RPMI8226 (cell line): ENCODE data around the gene CELSR2.
"Not testable (repeated sequence)": the region's sequence is repeated elsewhere in the genome, so short reads cannot be mapped to it uniquely, and the experiment has no call there.

Source experiments
- DNase-seq: peaks from one replicate; pipeline ENCODE4 v3.0.0-alpha.2; 2015

CELSR2 gene

GRCh38 chr1:109282952-109283747 lies 33.8 kb downstream of the CELSR2 start, which contains the start of gene PSRC1:
Gene PSRC1, minus strand, starts transcription at chr1:109283145.
- peak; percentile 89 for DNase-seq

GRCh38 chr1:109283748-109284600 lies 34.6 kb downstream of the CELSR2 start:
- no peak for DNase-seq

- not testable (repeated sequence) for DNase-seq
Observed at GRCh38 chr1:109286762-109287161, 37.4 kb downstream of the CELSR2 start.

- no peak for DNase-seq
Observed at GRCh38 chr1:109290137-109290536, 40.8 kb downstream of the CELSR2 start.

GRCh38 chr1:109290998-109291397 lies 41.7 kb downstream of the CELSR2 start:
- peak; percentile 53 for DNase-seq

- no peak for DNase-seq
Observed at GRCh38 chr1:109292364-109292763, 43.0 kb downstream of the CELSR2 start.

- no peak for DNase-seq
Observed at GRCh38 chr1:109293026-109293425, 43.7 kb downstream of the CELSR2 start.

GRCh38 chr1:109294481-109294880 lies 45.1 kb downstream of the CELSR2 start:
- no peak for DNase-seq

GRCh38 chr1:109295712-109296415 lies 46.5 kb downstream of the CELSR2 start:
- DNase-seq, result no peak

- DNase-seq, result no peak
Observed at GRCh38 chr1:109296782-109297181, 47.4 kb downstream of the CELSR2 start.

GRCh38 chr1:109298666-109299557 lies 49.6 kb downstream of the CELSR2 start:
- peak; percentile 16 for DNase-seq

GRCh38 chr1:109299558-109300343 lies 50.4 kb downstream of the CELSR2 start:
- no peak for DNase-seq

GRCh38 chr1:109300650-109301151 lies 51.4 kb downstream of the CELSR2 start:
- DNase-seq, result no peak

- DNase-seq, result no peak
Observed at GRCh38 chr1:109301874-109302273, 52.5 kb downstream of the CELSR2 start.

- no peak for DNase-seq
Observed at GRCh38 chr1:109304226-109304920, 55.0 kb downstream of the CELSR2 start.

- not testable (repeated sequence) for DNase-seq
Observed at GRCh38 chr1:109305991-109306390, 56.7 kb downstream of the CELSR2 start.

- DNase-seq, result no peak
Observed at GRCh38 chr1:109306832-109307273, 57.5 kb downstream of the CELSR2 start, which contains the start of gene MYBPHL. Gene MYBPHL, minus strand, starts transcription at chr1:109307011. Its CDS starts 20 bp downstream, at chr1:109306991.

- peak; percentile 10 for DNase-seq
Observed at GRCh38 chr1:109307274-109308021, 58.1 kb downstream of the CELSR2 start.

GRCh38 chr1:109309347-109309746 lies 60.0 kb downstream of the CELSR2 start:
- no peak for DNase-seq
